ENCODE results near the gene LIPE. TPM values are rescaled to one million over a fixed set of nuclear protein-coding genes. Genes with fewer than 3 reads are reported as not detected.
"Not testable (repeated sequence)": the region's sequence is repeated elsewhere in the genome, so short reads cannot be mapped to it uniquely, and the experiment has no call there.

Gene LIPE
- total RNA-seq, 1 donor from 2014 or later = 1.5 TPM

DNA sequence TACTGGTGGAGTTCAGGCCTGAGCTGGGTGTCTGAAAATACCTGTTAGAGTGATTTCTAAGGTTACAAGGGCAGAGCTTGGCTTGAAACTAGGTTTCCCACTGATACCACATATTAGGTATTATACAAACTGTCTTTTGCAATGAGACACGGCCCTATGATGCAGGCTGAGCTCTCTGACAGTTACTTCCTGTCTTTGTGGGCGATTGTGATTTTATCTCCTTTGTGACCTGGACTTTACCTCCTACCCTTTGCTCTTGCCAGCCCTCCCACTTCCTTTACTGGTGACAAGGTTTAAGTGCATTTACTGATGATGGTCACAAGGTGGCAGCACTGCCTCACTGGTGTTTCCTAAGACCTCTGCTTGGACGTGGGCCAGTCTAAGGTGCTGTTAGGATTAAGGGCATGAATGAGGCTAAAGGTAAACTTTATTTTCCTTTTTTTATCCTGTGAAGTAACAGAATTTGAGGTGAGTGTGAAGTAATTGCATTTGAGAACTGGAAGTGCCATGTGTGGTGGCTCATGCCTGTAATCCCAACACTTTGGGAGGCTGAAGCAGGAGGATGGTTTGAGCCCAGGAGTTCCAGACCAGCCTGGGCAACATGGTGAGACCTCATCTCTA, 23.2 kb upstream of the LIPE start:
- DNase-seq (ENCODE audit: low read depth) = peak; percentile 71

DNA sequence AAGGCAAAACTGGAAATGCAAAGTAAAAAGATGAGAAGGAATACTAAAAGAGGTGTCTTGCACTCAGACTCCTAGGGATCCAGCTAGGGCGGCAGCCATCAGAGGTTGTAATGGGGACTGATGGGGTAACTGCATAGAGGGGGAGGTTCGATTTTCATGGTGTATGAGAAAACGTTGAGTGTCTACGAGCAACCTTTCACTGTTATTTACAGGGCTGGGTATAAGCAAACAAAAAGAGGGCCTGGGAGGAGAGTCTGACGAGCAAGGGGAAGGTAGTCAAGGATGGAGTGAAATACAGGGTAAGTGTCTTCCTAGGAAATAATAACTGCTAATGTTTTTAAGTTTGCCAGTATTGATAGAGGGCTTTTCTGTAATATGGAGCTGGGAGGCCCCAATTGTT, 21.1 kb upstream of the LIPE start:
- not testable (repeated sequence) for DNase-seq (ENCODE audit: low read depth)

GRCh38 chr19:42445948-42446347, 18.8 kb upstream of the LIPE start:
- DNase-seq (ENCODE audit: low read depth) = no peak

- no peak for DNase-seq (ENCODE audit: low read depth)
Observed at GRCh38 chr19:42443944-42444398, 16.8 kb upstream of the LIPE start.

- DNase-seq (ENCODE audit: low read depth) = no peak
Observed at GRCh38 chr19:42442833-42443232, 15.6 kb upstream of the LIPE start, which contains the start of gene CXCL17. Gene CXCL17, minus strand, starts transcription at chr19:42442946. Its CDS starts 114 bp downstream, at chr19:42442832.

DNA sequence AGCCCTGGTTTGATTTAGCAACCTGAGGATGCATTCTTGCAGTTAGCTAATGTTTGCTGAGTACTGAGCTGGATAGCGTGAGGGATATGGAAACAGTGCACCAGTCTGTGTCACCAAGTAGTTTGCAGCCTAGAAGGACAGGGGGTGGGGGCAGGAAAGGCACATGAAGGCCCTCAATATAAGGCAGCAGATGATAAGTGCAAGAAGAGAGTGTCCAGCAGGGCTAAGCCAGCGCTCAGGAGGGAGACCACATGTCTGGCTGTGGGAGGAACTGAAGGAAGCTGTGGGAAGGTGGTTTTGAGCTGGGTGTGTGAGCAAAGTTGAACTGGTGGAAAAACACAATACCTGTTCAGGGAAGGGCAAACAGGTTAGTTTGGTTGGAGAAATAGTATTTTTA, 13.9 kb upstream of the LIPE start:
- no peak for DNase-seq (ENCODE audit: low read depth)

DNA sequence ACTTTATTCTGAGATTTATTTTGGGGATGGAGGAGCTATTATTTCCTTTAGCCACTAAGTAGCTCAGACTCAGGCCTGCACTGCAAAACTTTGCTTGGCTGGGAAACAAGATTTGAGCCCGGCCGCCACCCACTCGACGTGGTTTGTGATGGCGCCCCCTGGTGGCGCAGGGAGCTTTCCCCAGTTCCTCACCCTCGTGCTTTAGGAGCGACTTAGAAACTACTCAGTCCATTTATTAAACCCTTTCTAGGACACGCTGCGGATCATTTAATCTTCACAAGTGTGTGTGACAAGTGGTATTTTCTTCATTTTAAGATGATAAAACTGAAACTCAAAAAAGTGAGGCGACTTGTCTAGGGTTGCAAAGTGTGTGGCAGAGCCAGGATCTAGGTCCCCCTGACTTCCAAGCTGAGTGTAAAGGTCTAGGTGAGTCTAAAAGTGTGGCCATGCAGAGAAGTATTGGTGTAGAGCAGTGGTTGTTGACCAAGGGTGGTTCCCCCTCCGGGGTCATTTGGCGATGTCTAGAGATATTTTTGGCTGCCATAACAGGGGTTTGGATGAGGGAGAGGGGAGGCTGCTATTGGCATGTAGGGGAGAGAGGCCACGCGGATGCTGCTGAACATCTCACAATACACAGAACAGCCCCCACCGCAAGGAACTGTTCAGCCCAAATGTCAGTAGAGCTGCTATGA, 13.3 kb upstream of the LIPE start:
- peak; percentile 76 for DNase-seq (ENCODE audit: low read depth)

DNA sequence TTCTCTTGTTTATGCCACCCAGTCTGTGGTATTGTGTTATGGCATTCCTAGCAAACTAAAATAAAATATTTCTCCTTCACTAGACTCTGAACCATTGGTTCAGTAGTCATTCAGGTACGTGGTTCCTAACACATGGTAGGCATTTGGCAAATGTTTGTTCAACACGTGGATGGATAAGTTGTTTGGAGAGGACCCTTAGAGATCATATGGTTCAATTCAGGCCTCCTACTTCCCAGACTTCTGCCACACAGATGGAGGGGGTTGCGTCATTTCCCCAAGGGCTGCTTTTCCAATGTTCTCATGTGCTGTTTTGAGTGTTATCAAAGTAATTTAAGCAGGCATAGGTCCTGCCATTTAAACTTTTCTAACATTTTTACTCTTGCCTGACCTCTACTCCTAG, 8.8 kb upstream of the LIPE start:
- DNase-seq (ENCODE audit: low read depth) = no peak

DNA sequence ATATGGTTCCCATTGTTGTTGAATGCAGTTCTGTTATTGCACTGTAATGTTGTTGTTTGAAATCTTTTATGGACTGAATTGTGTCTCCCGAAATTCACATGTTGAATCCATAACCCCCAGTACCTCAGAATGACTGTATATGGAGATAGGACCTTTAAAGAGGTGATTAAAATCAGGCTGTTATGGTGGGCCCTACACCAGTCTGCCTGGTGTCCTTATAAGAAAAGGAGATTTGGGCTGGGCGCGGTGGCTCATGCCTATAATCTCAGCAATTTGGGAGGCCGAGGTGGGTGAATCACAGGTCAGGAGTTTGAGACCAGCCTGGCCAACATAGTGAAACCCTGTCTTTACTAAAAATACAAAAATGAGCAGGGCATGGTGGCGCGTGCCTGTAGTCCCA, 8.1 kb upstream of the LIPE start:
- DNase-seq (ENCODE audit: low read depth) = no peak

DNA sequence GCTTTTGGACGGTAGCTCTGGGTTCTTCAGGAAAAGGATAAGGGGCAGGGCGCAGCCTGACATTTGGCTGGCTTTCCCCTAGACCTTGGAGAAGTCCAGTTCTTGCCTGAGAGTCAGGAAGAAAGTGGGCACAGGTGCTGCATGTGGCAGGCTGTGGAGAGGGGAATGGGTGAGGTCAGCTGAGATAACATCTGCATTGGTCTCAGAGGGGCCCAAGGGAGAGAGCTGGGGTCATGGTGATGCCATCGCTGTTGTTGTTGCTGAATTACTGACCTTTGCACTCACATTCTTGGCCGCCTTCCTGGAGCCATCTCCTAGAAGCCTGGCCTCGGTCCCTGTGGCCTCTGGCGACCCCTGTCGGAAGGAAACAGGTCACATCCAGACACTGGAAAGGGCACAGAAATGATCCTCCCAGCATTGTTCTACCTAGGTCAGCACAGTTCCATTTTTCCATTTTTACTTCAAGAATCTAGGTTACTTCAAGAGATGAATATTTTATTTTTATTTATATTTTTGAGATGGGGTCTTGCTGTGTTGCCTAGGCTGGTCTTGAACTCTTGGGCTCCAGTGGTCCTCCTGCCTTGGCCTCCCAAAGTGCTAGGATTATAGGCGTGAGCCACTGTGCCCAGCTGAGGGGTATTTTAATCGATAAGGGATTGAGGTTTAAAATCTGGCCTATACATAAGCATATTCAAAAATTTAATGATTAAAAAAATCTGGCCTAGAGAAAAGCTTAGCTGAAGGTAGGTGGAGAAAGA, 6.5 kb upstream of the LIPE start:
- DNase-seq (ENCODE audit: low read depth) = peak; percentile 74

- no peak for DNase-seq (ENCODE audit: low read depth)
Observed at GRCh38 chr19:42431486-42431885, 4.3 kb upstream of the LIPE start.

DNA sequence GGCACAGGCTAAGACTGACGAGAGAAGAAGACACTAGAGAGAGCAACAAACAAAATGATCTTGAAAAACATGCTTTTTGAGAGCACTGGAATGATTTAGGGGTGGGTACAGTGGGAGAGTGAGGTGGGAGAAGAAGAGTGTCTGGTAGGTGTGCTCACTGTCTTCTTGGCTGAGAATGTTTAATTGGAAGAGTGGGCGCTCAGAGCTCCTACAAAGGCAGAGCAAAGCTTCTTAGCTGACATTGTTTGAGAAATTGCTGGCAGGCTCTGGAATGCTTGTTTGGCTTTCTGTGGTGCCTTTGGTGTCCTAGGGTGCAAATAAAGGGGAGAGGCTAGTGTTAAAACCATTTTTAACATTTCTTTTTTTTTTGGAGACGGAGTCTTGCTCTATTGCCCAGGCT, 1.5 kb upstream of the LIPE start:
- no peak for DNase-seq (ENCODE audit: low read depth)

DNA sequence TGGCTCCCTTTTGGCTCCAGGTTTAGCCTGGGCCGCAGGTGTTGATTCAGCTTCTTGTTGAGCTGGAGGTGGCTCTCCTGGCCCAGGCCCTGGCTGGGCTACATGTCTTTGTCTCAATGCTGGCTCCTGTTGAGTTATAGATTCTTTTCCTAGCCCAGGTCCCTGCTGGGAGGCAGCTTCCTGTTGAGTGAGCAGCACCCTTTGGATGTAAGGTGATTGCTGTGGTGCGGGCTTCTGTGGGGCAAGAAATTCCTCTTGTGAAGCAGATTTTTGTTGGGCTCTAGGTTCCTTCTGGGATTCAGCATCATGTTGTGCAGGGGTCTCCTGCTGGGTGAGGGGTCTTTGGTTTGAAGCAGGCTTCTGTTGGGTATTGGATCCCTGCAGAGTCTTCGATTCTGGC, 545 bp downstream of the LIPE start:
- no peak for DNase-seq (ENCODE audit: low read depth)

GRCh38 chr19:42424712-42425131, 2.5 kb downstream of the LIPE start:
- no peak for DNase-seq (ENCODE audit: low read depth)

- DNase-seq (ENCODE audit: low read depth) = no peak
Observed at GRCh38 chr19:42424345-42424707, 2.9 kb downstream of the LIPE start.

GRCh38 chr19:42423462-42424344, 3.5 kb downstream of the LIPE start:
- peak; percentile 89 for DNase-seq (ENCODE audit: low read depth)

DNA sequence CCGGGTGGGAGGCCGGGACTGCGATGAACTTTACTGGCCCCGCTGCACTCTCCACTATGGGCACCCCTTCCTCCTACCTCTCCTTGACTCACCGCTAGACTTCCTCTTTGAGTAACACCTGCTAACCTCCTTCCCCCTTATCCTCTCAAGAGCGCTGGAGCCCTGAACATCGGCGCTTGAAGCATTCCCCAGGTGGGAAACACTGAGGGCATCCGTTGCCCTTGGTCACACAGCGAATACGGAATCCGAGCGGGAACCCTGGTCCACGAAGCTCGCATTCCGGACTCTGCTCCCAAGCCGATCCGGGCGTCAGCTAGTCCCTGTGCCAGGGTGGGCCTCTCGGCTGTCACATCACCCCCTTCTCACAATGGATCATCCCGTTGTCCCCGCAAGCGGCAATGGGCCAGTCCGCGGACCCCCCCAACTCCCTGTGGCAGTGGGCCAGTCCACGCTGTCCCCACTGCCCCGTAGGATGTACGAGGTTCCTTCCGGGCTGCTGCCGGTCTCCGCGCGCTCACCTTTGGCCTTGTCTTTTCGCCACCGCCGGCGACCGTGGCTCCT, 4.2 kb downstream of the LIPE start:
- no peak for DNase-seq (ENCODE audit: low read depth)

GRCh38 chr19:42422092-42422900, 4.9 kb downstream of the LIPE start:
- no peak for DNase-seq (ENCODE audit: low read depth)

DNA sequence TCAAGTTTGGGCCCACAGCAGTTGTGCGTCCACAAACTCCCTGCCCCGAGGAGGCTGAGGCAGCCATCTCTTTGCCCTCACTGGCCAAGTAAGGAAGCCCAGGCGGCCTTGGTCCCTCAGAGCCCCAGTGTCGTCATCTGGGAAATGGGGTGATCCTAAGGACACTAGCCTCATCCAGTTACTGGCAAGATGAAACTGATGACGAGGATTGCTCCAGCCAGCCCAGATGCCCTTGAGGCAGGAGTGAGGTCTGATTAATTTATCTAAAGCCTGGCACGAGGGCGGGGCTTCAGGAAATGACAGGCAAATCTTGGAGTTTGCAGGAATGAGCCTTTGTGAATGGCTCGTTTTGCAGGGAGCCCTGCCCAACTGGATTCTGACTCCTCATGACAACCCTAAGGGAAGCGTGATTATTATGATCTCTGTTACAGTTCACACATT, 5.6 kb downstream of the LIPE start:
- no peak for DNase-seq (ENCODE audit: low read depth)

DNA sequence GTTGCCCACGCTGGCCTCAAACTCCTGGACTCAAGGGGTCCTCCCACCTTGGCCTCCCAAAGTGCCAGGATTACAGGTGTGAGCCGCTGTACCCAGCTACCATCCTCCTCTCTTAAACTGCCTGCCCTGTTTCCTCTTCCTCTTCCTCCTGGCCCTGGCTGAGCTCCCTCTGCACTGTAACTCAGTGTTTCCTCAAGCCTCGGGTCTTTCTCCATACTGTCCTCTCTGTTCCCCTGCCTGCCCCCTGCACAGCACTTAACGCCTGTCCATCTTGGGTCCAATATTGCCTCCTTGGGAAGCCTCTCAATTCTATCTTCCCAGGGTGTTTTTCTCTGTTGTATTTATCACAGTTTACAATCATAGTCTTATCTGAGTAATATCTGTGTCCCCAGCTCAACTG, 6.1 kb downstream of the LIPE start:
- DNase-seq (ENCODE audit: low read depth) = no peak

Measured in myocyte (in vitro differentiated cells).